Epithelial cell of esophagus (primary cell): ENCODE measurements around the gene NNT.

Source experiments
- DNase-seq: peaks from one replicate; pipeline ENCODE4 v3.0.0; 2010; ENCODE audit warnings: low read depth
- H3K4me3 ChIP-seq: 2 replicates; pipeline ENCODE4 v1.5.1; 2011; ENCODE audit warnings: mild to moderate bottlenecking, low read length, control low read depth
- CTCF ChIP-seq: IDR thresholded peaks from 2 replicates; pipeline ENCODE4 v1.5.1; 2011; ENCODE audit warnings: low read depth, mild to moderate bottlenecking, low read length, control low read depth, inconsistent platforms; ENCODE audit not compliant: insufficient read depth; ENCODE audit errors: missing control alignments

NNT gene

GRCh38 chr5:43603344-43604217 lies 601 bp downstream of the NNT start:
- peak overlapping the region; percentile 83 for H3K4me3 ChIP-seq
- peak; percentile 38 for DNase-seq
- no peak for TF ChIP-seq CTCF

- TF ChIP-seq CTCF: no peak
- H3K4me3 ChIP-seq: no peak overlapping the region
- no peak for DNase-seq
Observed at GRCh38 chr5:43604699-43605098, 1.7 kb downstream of the NNT start.

GRCh38 chr5:43606351-43606750 lies 3.4 kb downstream of the NNT start:
- no peak for TF ChIP-seq CTCF
- H3K4me3 ChIP-seq: no peak overlapping the region
- peak; percentile 54 for DNase-seq

- no peak for DNase-seq
- no peak for TF ChIP-seq CTCF
- H3K4me3 ChIP-seq: no peak overlapping the region
Observed at GRCh38 chr5:43608406-43608805, 5.4 kb downstream of the NNT start.

- H3K4me3 ChIP-seq: no peak overlapping the region
- TF ChIP-seq CTCF: peak; percentile 37
- peak; percentile 15 for DNase-seq
Observed at GRCh38 chr5:43609752-43610151, 6.8 kb downstream of the NNT start.

GRCh38 chr5:43613370-43613769 lies 10.4 kb downstream of the NNT start:
- H3K4me3 ChIP-seq: no peak overlapping the region
- DNase-seq: no peak
- TF ChIP-seq CTCF: no peak
